Esophagus muscularis mucosa (tissue), 4 donors: ENCODE data around the gene MED13L.

Experiments
- CTCF ChIP-seq, 3 experiments: fragments of 200-600 bp in 2 of 3; fragments of 450-650 bp in 1 of 3; sonication (generic) in 2 of 3; IDR thresholded peaks; one replicate each; pipeline ENCODE4 v1.5.1; 2017 to 2019; ENCODE audit warnings: antibody characterized with exemption in 3 of 3, mild to moderate bottlenecking in 2 of 3, moderate library complexity in 1 of 3
- EP300 ChIP-seq: sonication (generic); formaldehyde crosslinking; IDR thresholded peaks from one replicate; pipeline ENCODE4 v1.6.1; 2017; ENCODE audit warnings: antibody characterized with exemption
- POLR2A ChIP-seq: fragments of 450-650 bp; IDR thresholded peaks from one replicate; pipeline ENCODE4 v1.6.1; 2017; ENCODE audit warnings: antibody characterized with exemption, moderate library complexity, mild to moderate bottlenecking, low read depth

DNA sequence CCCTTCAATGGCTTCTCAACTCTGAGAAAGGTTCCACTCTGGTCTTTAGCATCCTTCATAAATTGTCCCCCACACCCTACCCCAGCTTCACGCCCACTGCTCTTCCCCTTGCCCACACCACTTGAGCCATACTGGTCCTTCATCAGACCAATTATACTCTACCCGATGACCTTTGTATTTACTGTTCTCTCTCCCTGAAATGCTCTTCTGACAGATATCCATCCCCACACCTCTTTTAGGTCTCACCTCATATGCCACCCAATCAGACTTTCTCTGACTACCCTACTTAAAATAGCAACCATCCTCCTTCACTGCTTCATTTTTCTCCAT lies 135.7 kb downstream of the MED13L start:
- TF ChIP-seq CTCF (IDR thresholded peaks at IDR 0.05) (no peak), POLR2A (no peak), EP300 (no peak)
